HCT116 (cell line): Measurements from ENCODE around the gene AFAP1. TPM values are rescaled to one million over a fixed set of nuclear protein-coding genes. Genes with fewer than 3 reads are reported as not detected.

ENCODE experiments used
- ATAC-seq: fragments of 200-7000 bp; cut with Tn5 transposase; 2 replicates; pipeline ENCODE4 v1.9.1; 2020; ENCODE audit warnings: mild to moderate bottlenecking, moderate library complexity
- BruUV-seq: library from RNA; stranded (reverse); fragments of 400-500 nt; replicated peaks from 2 replicates; lab custom pipeline; 2021; lab: Mats Ljungman, UMichigan
- CTCF ChIA-PET: fragments of 300-600 bp; sonication (Branson Sonifier 250); formaldehyde crosslinking; loops from one replicate; lab custom pipeline; 2021; ENCODE audit warnings: antibody characterized with exemption; lab: Charles Lee
- POLR2A ChIA-PET: fragments of 300-600, 350-600 bp; sonication (Branson Sonifier 250); formaldehyde crosslinking; loops from one replicate; lab custom pipeline; 2021; ENCODE audit warnings: antibody characterized with exemption; lab: Charles Lee
- RAD21 ChIA-PET, 2 experiments: fragments of 300-600 bp; sonication (Branson Sonifier 250); formaldehyde crosslinking; loops; one replicate each; lab custom pipeline; 2023; ENCODE audit warnings: low total read pairs in 2 of 2; ENCODE audit not compliant: uncharacterized antibody in 2 of 2, unreplicated experiment in 2 of 2, low non-redundant PET in 1 of 2; lab: Charles Lee
- DNase-seq: peaks from one replicate; pipeline ENCODE4 v3.0.0-alpha.2; 2010; ENCODE audit warnings: low read depth, low spot score
- H2AFZ ChIP-seq: fragments of 200-600 bp; shearing (Covaris generic), sonication (generic); 2 replicates; pipeline ENCODE4 v1.6.1; 2017; ENCODE audit warnings: low read depth, mixed run types, mixed read lengths, antibody characterized with exemption, low read length; ENCODE audit not compliant: poor library complexity, severe bottlenecking
- H3K27ac ChIP-seq: 2 replicates; pipeline ENCODE4 v1.5.1; 2012; ENCODE audit warnings: low read depth, low read length
- H3K27me3 ChIP-seq: fragments of 200-600 bp; sonication (generic); 2 replicates; pipeline ENCODE4 v1.6.1; 2016; ENCODE audit warnings: mixed run types, low read length, mixed read lengths; ENCODE audit not compliant: insufficient read depth
- H3K36me3 ChIP-seq, 2 experiments: fragments of 200-500 bp in 1 of 2; fragments of 200-600 bp in 1 of 2; sonication (Bioruptor generic) in 1 of 2; sonication (generic) in 1 of 2; 2 replicates each; pipeline versions ENCODE4 v1.5.1 to v1.6.1; 2014 to 2016; ENCODE audit warnings: low read length in 2 of 2, inconsistent platforms in 1 of 2, mixed read lengths in 1 of 2, mixed run types in 1 of 2; ENCODE audit not compliant: insufficient read depth in 2 of 2, control insufficient read depth in 1 of 2
- H3K4me1 ChIP-seq, 2 experiments: fragments of 200-600 bp in 1 of 2; sonication (generic) in 1 of 2; 2 replicates each; pipeline versions ENCODE4 v1.5.1 to v1.6.1; 2012 to 2017; ENCODE audit warnings: low read length in 2 of 2, inconsistent platforms in 1 of 2, mild to moderate bottlenecking in 1 of 2, mixed read lengths in 1 of 2, mixed run types in 1 of 2, moderate library complexity in 1 of 2; ENCODE audit not compliant: insufficient read depth in 2 of 2, control insufficient read depth in 1 of 2
- H3K4me2 ChIP-seq: fragments of 200-600 bp; sonication (generic); 2 replicates; pipeline ENCODE4 v1.6.1; 2017; ENCODE audit warnings: mixed run types, low read length, mixed read lengths
- H3K4me3 ChIP-seq, 2 experiments: fragments of 200-600 bp in 1 of 2; sonication (generic) in 1 of 2; replicated peaks in 1 of 2; 2 replicates each; pipeline ENCODE4 v1.5.1; 2011 to 2016; ENCODE audit warnings: low read length in 2 of 2, control low read depth in 1 of 2, low read depth in 1 of 2, mild to moderate bottlenecking in 1 of 2, mixed read lengths in 1 of 2, mixed run types in 1 of 2
- H3K79me2 ChIP-seq: fragments of 200-600 bp; sonication (generic); 2 replicates; pipeline ENCODE4 v1.6.1; 2017; ENCODE audit warnings: mild to moderate bottlenecking, mixed run types, low read length, moderate library complexity, mixed read lengths; ENCODE audit not compliant: insufficient read depth
- H3K9ac ChIP-seq: fragments of 200-600 bp; sonication (generic); 2 replicates; pipeline ENCODE4 v1.6.1; 2016; ENCODE audit warnings: low read length, mixed read lengths
- H3K9me2 ChIP-seq: fragments of 200-600 bp; sonication (generic), shearing (Covaris generic); 2 replicates; pipeline ENCODE4 v1.6.1; 2017; ENCODE audit warnings: mixed run types, mild to moderate bottlenecking, moderate library complexity; ENCODE audit not compliant: insufficient read depth
- H3K9me3 ChIP-seq, 2 experiments: fragments of 200-500 bp in 1 of 2; fragments of 200-600 bp in 1 of 2; sonication (Bioruptor generic) in 1 of 2; sonication (generic) in 1 of 2; 2 replicates each; pipeline ENCODE4 v1.6.1; 2014 to 2017; ENCODE audit warnings: low read length in 2 of 2, mixed read lengths in 2 of 2, inconsistent platforms in 1 of 2, low read depth in 1 of 2, mild to moderate bottlenecking in 1 of 2, mixed run types in 1 of 2, moderate library complexity in 1 of 2; ENCODE audit not compliant: control insufficient read depth in 1 of 2, insufficient read depth in 1 of 2
- H4K20me1 ChIP-seq: fragments of 200-600 bp; sonication (generic), shearing (Covaris generic); 2 replicates; pipeline ENCODE4 v1.6.1; 2017; ENCODE audit warnings: mixed run types, mild to moderate bottlenecking, moderate library complexity; ENCODE audit not compliant: insufficient read depth
- EGR1 ChIP-seq: IDR thresholded peaks from 2 replicates; pipeline ENCODE4 v1.6.1; 2012; ENCODE audit warnings: low read depth
- ELF1 ChIP-seq: IDR thresholded peaks from 2 replicates; pipeline ENCODE4 v1.6.1; 2012; ENCODE audit warnings: low read depth, borderline replicate concordance
- EZH2 ChIP-seq: fragments of 200-600 bp; sonication (generic); IDR thresholded peaks from 2 replicates; pipeline ENCODE4 v1.6.1; 2017; ENCODE audit warnings: antibody characterized with exemption, mixed run types
- JUND ChIP-seq: IDR thresholded peaks from 2 replicates; pipeline ENCODE4 v1.6.1; 2012
- POLR2A ChIP-seq: IDR thresholded peaks from 2 replicates; pipeline ENCODE4 v1.7.0; 2011; ENCODE audit warnings: borderline replicate concordance; ENCODE audit not compliant: insufficient read depth, insufficient read length; ENCODE audit errors: extremely low read depth
- POLR2AphosphoS5 ChIP-seq: IDR thresholded peaks from 2 replicates; pipeline ENCODE4 v1.6.1; 2011; ENCODE audit warnings: mild to moderate bottlenecking, low read depth, low read length, moderate library complexity
- SIN3A ChIP-seq: IDR thresholded peaks from 2 replicates; pipeline ENCODE4 v1.6.1; 2012; ENCODE audit warnings: low read depth
- SRF ChIP-seq: IDR thresholded peaks from 2 replicates; pipeline ENCODE4 v1.6.1; 2012; ENCODE audit warnings: low read depth
- YY1 ChIP-seq: IDR thresholded peaks from 2 replicates; pipeline ENCODE4 v1.6.1; 2011; ENCODE audit warnings: low read length, low read depth, moderate library complexity, mild to moderate bottlenecking; ENCODE audit not compliant: insufficient replicate concordance; ENCODE audit errors: extremely low read depth
- ZFX ChIP-seq: fragments of 450-650 bp; IDR thresholded peaks from 2 replicates; pipeline ENCODE4 v1.6.1; 2017
- intact Hi-C: fragments of 100-400 bp; cut with micrococcal nuclease; formaldehyde crosslinking; loops from 2 replicates; pipeline ENCODE4 v1.10.0; 2022
- total RNA-seq: library from RNA; stranded (reverse); gene quantifications from one replicate; pipeline ENCODE4 v1.2.1, GENCODE V29; 2021; ENCODE audit not compliant: unreplicated experiment
- TF ChIP-seq, protein P1 (sequence below), 3 experiments: fragments of 200-600 bp in 1 of 3; sonication (generic) in 1 of 3; IDR thresholded peaks in 2 of 3; conservative IDR thresholded peaks in 1 of 3; 2 replicates each; pipeline ENCODE4 v1.5.1; 2012 to 2017; ENCODE audit warnings: low read depth in 2 of 3, low read length in 2 of 3, antibody characterized with exemption in 1 of 3, borderline replicate concordance in 1 of 3, control low read depth in 1 of 3, mild to moderate bottlenecking in 1 of 3, mixed read lengths in 1 of 3, mixed run types in 1 of 3, moderate library complexity in 1 of 3; ENCODE audit not compliant: insufficient read depth in 1 of 3
- TF ChIP-seq, protein P2 (sequence below): IDR thresholded peaks from 2 replicates; pipeline ENCODE4 v1.6.1; 2012
- TF ChIP-seq, protein P3 (sequence below): IDR thresholded peaks from 2 replicates; pipeline ENCODE4 v1.6.1; 2012; ENCODE audit warnings: low read depth
- TF ChIP-seq, protein P4 (sequence below): IDR thresholded peaks from 2 replicates; pipeline ENCODE4 v1.6.1; 2012
- TF ChIP-seq, protein P5 (sequence below): IDR thresholded peaks from 2 replicates; pipeline ENCODE4 v1.6.1; 2011; ENCODE audit warnings: mild to moderate bottlenecking, low read length, moderate library complexity; ENCODE audit not compliant: insufficient replicate concordance; ENCODE audit errors: extremely low read depth

AFAP1 gene
- total RNA-seq, 1 experiment from 2014 or later, result 19.4 TPM

DNA sequence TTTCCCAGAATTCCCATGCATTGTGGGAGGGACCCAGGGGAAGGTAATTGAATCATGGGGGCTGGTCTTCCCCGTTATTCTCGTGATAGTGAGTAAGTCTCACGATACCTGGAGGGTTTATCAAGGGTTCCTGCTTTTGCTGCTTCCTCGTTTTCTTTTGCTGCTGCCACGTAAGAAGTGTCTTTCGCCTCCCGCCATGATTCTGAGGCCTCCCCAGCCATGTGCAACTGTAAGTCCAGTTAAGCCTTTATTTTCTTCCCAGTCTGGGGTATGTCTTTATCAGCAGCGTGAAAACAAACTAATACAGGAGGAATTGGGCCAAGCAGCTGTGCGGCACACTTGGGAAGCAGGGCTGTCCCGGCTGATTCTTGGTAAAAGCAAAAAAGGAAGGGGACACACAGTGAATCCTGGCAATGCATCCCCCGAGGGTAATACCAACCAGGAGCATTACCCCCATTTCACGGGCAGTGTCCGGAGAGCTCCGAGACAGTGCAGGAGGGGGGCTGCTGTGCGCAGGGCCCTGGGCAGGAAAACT lies 185.7 kb downstream of the AFAP1 start:
- ChIA-PET POLR2A (no interaction called here), CTCF (no interaction called here), RAD21 (no interaction called here)
- H3K27ac ChIP-seq, result no peak overlapping the region
- no peaks in the 10 kb centered on the region for H3K9me3 ChIP-seq
- H3K4me3 ChIP-seq, result no peak overlapping the region
- ATAC-seq, result no peak
- no peaks in the 10 kb centered on the region for H4K20me1 ChIP-seq
- no peak overlapping the region for H2AFZ ChIP-seq
- peaks cover 10 to 20% of the 10 kb centered on the region in 2 experiments for H3K4me1 ChIP-seq
- H3K36me3 ChIP-seq, result no peaks in the 10 kb centered on the region
- intact Hi-C loops, result no loop called here
- no peaks in the 10 kb centered on the region for H3K27me3 ChIP-seq
- DNase-seq, result no peak
- no peaks in the 10 kb centered on the region for H3K9me2 ChIP-seq
- BruUV-seq, result no TSS peak
- H3K79me2 ChIP-seq, result no peaks in the 10 kb centered on the region
- no peak overlapping the region for H3K4me2 ChIP-seq
- no peak overlapping the region for H3K9ac ChIP-seq
- TF ChIP-seq YY1, result no peak
- no peak for TF ChIP-seq JUND
- no peak for TF ChIP-seq POLR2A
- TF ChIP-seq, protein P1, sequence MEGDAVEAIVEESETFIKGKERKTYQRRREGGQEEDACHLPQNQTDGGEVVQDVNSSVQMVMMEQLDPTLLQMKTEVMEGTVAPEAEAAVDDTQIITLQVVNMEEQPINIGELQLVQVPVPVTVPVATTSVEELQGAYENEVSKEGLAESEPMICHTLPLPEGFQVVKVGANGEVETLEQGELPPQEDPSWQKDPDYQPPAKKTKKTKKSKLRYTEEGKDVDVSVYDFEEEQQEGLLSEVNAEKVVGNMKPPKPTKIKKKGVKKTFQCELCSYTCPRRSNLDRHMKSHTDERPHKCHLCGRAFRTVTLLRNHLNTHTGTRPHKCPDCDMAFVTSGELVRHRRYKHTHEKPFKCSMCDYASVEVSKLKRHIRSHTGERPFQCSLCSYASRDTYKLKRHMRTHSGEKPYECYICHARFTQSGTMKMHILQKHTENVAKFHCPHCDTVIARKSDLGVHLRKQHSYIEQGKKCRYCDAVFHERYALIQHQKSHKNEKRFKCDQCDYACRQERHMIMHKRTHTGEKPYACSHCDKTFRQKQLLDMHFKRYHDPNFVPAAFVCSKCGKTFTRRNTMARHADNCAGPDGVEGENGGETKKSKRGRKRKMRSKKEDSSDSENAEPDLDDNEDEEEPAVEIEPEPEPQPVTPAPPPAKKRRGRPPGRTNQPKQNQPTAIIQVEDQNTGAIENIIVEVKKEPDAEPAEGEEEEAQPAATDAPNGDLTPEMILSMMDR (IDR thresholded peaks at IDR 0.05 in 2 of 3, conservative IDR thresholded peaks at IDR 0.05 in 1 of 3; ENCODE audit: borderline replicate concordance in 1 of 3, insufficient read depth in 1 of 3, low read depth in 2 of 3, low read length in 2 of 3), result no peak
- no peak for TF ChIP-seq SRF
- TF ChIP-seq EZH2, result no peak
- TF ChIP-seq ELF1, result no peak
- TF ChIP-seq EGR1, result no peak
- TF ChIP-seq, protein P2, sequence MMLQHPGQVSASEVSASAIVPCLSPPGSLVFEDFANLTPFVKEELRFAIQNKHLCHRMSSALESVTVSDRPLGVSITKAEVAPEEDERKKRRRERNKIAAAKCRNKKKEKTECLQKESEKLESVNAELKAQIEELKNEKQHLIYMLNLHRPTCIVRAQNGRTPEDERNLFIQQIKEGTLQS, result no peak
- no peak for TF ChIP-seq SIN3A
- TF ChIP-seq ZFX, result no peak
- TF ChIP-seq POLR2AphosphoS5, result no peak
- TF ChIP-seq, protein P3, sequence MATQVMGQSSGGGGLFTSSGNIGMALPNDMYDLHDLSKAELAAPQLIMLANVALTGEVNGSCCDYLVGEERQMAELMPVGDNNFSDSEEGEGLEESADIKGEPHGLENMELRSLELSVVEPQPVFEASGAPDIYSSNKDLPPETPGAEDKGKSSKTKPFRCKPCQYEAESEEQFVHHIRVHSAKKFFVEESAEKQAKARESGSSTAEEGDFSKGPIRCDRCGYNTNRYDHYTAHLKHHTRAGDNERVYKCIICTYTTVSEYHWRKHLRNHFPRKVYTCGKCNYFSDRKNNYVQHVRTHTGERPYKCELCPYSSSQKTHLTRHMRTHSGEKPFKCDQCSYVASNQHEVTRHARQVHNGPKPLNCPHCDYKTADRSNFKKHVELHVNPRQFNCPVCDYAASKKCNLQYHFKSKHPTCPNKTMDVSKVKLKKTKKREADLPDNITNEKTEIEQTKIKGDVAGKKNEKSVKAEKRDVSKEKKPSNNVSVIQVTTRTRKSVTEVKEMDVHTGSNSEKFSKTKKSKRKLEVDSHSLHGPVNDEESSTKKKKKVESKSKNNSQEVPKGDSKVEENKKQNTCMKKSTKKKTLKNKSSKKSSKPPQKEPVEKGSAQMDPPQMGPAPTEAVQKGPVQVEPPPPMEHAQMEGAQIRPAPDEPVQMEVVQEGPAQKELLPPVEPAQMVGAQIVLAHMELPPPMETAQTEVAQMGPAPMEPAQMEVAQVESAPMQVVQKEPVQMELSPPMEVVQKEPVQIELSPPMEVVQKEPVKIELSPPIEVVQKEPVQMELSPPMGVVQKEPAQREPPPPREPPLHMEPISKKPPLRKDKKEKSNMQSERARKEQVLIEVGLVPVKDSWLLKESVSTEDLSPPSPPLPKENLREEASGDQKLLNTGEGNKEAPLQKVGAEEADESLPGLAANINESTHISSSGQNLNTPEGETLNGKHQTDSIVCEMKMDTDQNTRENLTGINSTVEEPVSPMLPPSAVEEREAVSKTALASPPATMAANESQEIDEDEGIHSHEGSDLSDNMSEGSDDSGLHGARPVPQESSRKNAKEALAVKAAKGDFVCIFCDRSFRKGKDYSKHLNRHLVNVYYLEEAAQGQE, result no peak
- TF ChIP-seq, protein P4, sequence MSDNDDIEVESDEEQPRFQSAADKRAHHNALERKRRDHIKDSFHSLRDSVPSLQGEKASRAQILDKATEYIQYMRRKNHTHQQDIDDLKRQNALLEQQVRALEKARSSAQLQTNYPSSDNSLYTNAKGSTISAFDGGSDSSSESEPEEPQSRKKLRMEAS, result no peak
- TF ChIP-seq, protein P5, sequence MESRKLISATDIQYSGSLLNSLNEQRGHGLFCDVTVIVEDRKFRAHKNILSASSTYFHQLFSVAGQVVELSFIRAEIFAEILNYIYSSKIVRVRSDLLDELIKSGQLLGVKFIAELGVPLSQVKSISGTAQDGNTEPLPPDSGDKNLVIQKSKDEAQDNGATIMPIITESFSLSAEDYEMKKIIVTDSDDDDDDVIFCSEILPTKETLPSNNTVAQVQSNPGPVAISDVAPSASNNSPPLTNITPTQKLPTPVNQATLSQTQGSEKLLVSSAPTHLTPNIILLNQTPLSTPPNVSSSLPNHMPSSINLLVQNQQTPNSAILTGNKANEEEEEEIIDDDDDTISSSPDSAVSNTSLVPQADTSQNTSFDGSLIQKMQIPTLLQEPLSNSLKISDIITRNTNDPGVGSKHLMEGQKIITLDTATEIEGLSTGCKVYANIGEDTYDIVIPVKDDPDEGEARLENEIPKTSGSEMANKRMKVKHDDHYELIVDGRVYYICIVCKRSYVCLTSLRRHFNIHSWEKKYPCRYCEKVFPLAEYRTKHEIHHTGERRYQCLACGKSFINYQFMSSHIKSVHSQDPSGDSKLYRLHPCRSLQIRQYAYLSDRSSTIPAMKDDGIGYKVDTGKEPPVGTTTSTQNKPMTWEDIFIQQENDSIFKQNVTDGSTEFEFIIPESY, result no peak
- TF ChIP-seq, all 23 proteins: peak for 0
